Endothelial cell of umbilical vein (primary cell): ENCODE measurements around the gene MECR. TPM values are rescaled to one million over a fixed set of nuclear protein-coding genes. Genes with fewer than 3 reads are reported as not detected.

Experiments
- BruUV-seq: library from RNA; stranded (reverse); fragments of 400-500 nt; replicated peaks from 2 replicates; lab custom pipeline; 2021; lab: Mats Ljungman, UMichigan
- CTCF ChIA-PET: fragments of 300-600, 350-600 bp; sonication (Branson Sonifier 250); formaldehyde crosslinking; loops from one replicate; lab custom pipeline; 2021; ENCODE audit warnings: antibody characterized with exemption, inconsistent platforms; lab: Charles Lee
- POLR2A ChIA-PET: fragments of 300-600, 350-600 bp; sonication (Branson Sonifier 250); formaldehyde crosslinking; loops from one replicate; lab custom pipeline; 2021; ENCODE audit warnings: antibody characterized with exemption, inconsistent platforms; lab: Charles Lee
- DNase-seq: peaks from one replicate; pipeline ENCODE4 v3.0.0-alpha.2; 2011; ENCODE audit warnings: low read depth, low spot score
- FAIRE-seq: peaks from 2 replicates; lab custom pipeline; 2011; peaks lifted over from hg19 to GRCh38; lab: Jason Lieb, UNC
- H2AFZ ChIP-seq: 2 replicates; pipeline ENCODE4 v1.6.0; 2012; ENCODE audit warnings: low read depth, low read length, control low read depth, inconsistent platforms
- H3K27ac ChIP-seq: 2 replicates; pipeline ENCODE4 v1.5.1; 2011; ENCODE audit warnings: low read depth, mild to moderate bottlenecking, control low read depth, low read length, moderate library complexity; ENCODE audit not compliant: insufficient read depth
- H3K27me3 ChIP-seq, 2 experiments: 2 replicates each; pipeline versions ENCODE4 v1.6.0 to v1.6.1; 2011; ENCODE audit warnings: low read length in 2 of 2, mixed read lengths in 1 of 2; ENCODE audit not compliant: control insufficient read depth in 2 of 2, insufficient read depth in 2 of 2
- H3K36me3 ChIP-seq, 2 experiments: 2 replicates in 1 of 2; 3 replicates in 1 of 2; pipeline ENCODE4 v1.5.1; 2011; ENCODE audit warnings: low read length in 2 of 2, mild to moderate bottlenecking in 1 of 2, moderate library complexity in 1 of 2; ENCODE audit not compliant: control insufficient read depth in 2 of 2, insufficient read depth in 2 of 2; ENCODE audit errors: extremely low read depth in 1 of 2
- H3K4me1 ChIP-seq: 3 replicates; pipeline ENCODE4 v1.5.1; 2011; ENCODE audit warnings: mild to moderate bottlenecking, low read length; ENCODE audit not compliant: control insufficient read depth, insufficient read depth; ENCODE audit errors: extremely low read depth
- H3K4me2 ChIP-seq: 2 replicates; pipeline ENCODE4 v1.6.1; 2011; ENCODE audit warnings: low read length, control low read depth, mixed read lengths; ENCODE audit not compliant: insufficient read depth
- H3K4me3 ChIP-seq, 3 experiments: fragments of 200-600 bp in 1 of 3; sonication (generic), shearing (Covaris generic) in 1 of 3; replicated peaks in 1 of 3; 2 replicates each; pipeline ENCODE4 v1.5.1; 2011 to 2016; ENCODE audit warnings: control low read depth in 3 of 3, low read length in 3 of 3, mild to moderate bottlenecking in 2 of 3, inconsistent platforms in 1 of 3, low read depth in 1 of 3, moderate library complexity in 1 of 3; ENCODE audit not compliant: insufficient read depth in 1 of 3
- H3K79me2 ChIP-seq: 2 replicates; pipeline ENCODE4 v1.6.0; 2012; ENCODE audit warnings: low read length, inconsistent platforms; ENCODE audit not compliant: control insufficient read depth, insufficient read depth
- H3K9ac ChIP-seq: replicated peaks from 2 replicates; pipeline ENCODE3; 2011; ENCODE audit warnings: low read length, control low read depth; ENCODE audit not compliant: insufficient read depth; ENCODE audit errors: extremely low read depth
- H3K9me1 ChIP-seq: replicated peaks from 3 replicates; pipeline ENCODE4 v1.6.0; 2011; ENCODE audit warnings: mild to moderate bottlenecking, low read length; ENCODE audit not compliant: control insufficient read depth, insufficient read depth; ENCODE audit errors: extremely low read depth
- H3K9me3 ChIP-seq: replicated peaks from 2 replicates; pipeline ENCODE4 v1.5.1; 2012; ENCODE audit warnings: low read length, inconsistent platforms; ENCODE audit not compliant: control insufficient read depth, insufficient read depth
- H4K20me1 ChIP-seq: replicated peaks from 2 replicates; pipeline ENCODE3; 2011; ENCODE audit warnings: mild to moderate bottlenecking, low read length; ENCODE audit not compliant: control insufficient read depth, insufficient read depth; ENCODE audit errors: extremely low read depth
- JUN ChIP-seq: IDR thresholded peaks from 2 replicates; pipeline ENCODE4 v1.6.1; 2011; ENCODE audit warnings: borderline replicate concordance, low read depth; ENCODE audit not compliant: insufficient read length, insufficient read depth
- POLR2A ChIP-seq: IDR thresholded peaks from 2 replicates; pipeline ENCODE4 v1.6.1; 2012; ENCODE audit warnings: low read depth, mild to moderate bottlenecking, control low read depth, low read length
- dilution Hi-C: fragments of 300-500 bp; cut with MboI; formaldehyde crosslinking; loops from one replicate; pipeline ENCODE4 v1.15.0; 2019; ENCODE audit warnings: low sequenced_read_pairs; ENCODE audit not compliant: extremely low pct_ligation_motif_present
- intact Hi-C: fragments of 100-400 bp; cut with micrococcal nuclease; formaldehyde crosslinking; loops from one replicate; pipeline ENCODE4 v1.10.0; 2022
- polyA plus RNA-seq, 4 experiments: library from polyadenylated mRNA; depleted of rRNA in 3 of 4; stranded (reverse) in 3 of 4; unstranded in 1 of 4; fragments of >200 nt; gene quantifications; 2 replicates each; pipeline versions ENCODE4 v1.2.1 to v1.2.3, GENCODE V29; 2011 to 2012; ENCODE audit warnings: missing spikeins in 1 of 4
- total RNA-seq: library from RNA; stranded (reverse); gene quantifications from 2 replicates; pipeline ENCODE4 v1.2.3, GENCODE V29; 2021

The MECR gene
- total and polyA plus RNA-seq, 2 donors (not counting 3 experiments of a cell fraction or from before 2014, with no cell fraction given) = 24.6 to 30.1 TPM

DNA sequence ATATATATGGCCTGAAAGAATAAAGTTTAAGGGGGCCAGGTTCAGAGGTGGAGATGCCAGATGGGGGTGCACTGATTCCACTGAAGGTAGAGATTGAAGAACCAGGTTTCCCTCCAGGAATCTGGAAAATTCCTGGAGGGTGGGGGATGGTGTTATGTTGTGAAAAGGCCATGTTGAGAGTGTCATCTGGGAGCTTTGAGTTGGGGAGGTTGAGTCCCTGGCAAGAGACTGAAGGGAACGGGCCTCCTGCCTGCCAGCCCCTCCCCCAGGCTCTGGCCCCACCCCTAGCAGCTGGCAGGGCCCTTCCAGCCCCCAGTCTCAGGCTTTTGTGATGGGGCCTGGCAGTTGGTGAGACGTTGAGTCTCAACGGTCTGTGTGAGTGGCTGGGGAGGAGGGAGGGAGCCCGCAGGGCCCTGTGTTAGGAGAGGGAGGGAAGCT is 9.7 kb upstream of the MECR start:
- no peaks in the 10 kb centered on the region for H3K9me3 ChIP-seq
- no peak for TF ChIP-seq JUN
- no peaks in the 10 kb centered on the region for H3K36me3 ChIP-seq
- H3K79me2 ChIP-seq = no peaks in the 10 kb centered on the region
- FAIRE-seq = no peak
- peaks cover 16% of the 10 kb centered on the region for H3K4me1 ChIP-seq
- no peak overlapping the region for H3K9ac ChIP-seq
- dilution Hi-C loops (loop anchor here (25.0 kb wide), 1 partner anchor 847 kb away; no protein-coding TSS in a partner anchor), intact Hi-C loops (no loop called here)
- no peak for DNase-seq
- no peak overlapping the region for H3K4me3 ChIP-seq
- H2AFZ ChIP-seq = no peak overlapping the region
- no peaks in the 10 kb centered on the region for H4K20me1 ChIP-seq
- ChIA-PET CTCF (interaction anchor here (1.2 to 1.8 kb wide), 2 partner anchors 871 to 1140 kb away, joined by 3 to 4 read pairs; no protein-coding TSS in a partner anchor), POLR2A (no interaction called here)
- H3K27me3 ChIP-seq = peaks cover 29 to 34% of the 10 kb centered on the region in 2 experiments
- BruUV-seq = no TSS peak
- no peaks in the 10 kb centered on the region for H3K9me1 ChIP-seq
- H3K4me2 ChIP-seq = no peak overlapping the region
- H3K27ac ChIP-seq = no peak overlapping the region

GRCh38 chr1:29239142-29239541 is 8.4 kb upstream of the MECR start:
- Histone ChIP-seq H4K20me1 (no peaks in the 10 kb centered on the region), H3K9me3 (no peaks in the 10 kb centered on the region), H2AFZ (no peak overlapping the region), H3K4me3 (no peak overlapping the region), H3K4me2 (no peak overlapping the region), H3K9me1 (no peaks in the 10 kb centered on the region), H3K79me2 (no peaks in the 10 kb centered on the region), H3K4me1 (peaks cover 16% of the 10 kb centered on the region), H3K27ac (no peak overlapping the region), H3K36me3 (no peaks in the 10 kb centered on the region), H3K9ac (no peak overlapping the region), H3K27me3 (peaks cover 31 to 34% of the 10 kb centered on the region in 2 experiments)
- ChIA-PET POLR2A (interaction anchor here (0.6 kb wide), 1 partner anchor 1469 kb away, joined by 5 read pairs; no protein-coding TSS in a partner anchor), CTCF (interaction anchor here (0.7 to 1.6 kb wide), 3 partner anchors 93 to 1469 kb away, joined by 3 to 4 read pairs (median 3); no protein-coding TSS in a partner anchor)
- BruUV-seq = no TSS peak
- dilution Hi-C loops = loop anchor here (25.0 kb wide), 1 partner anchor 848 kb away; no protein-coding TSS in a partner anchor
- DNase-seq (no peak), FAIRE-seq (no peak)
- TF ChIP-seq POLR2A = no peak
- intact Hi-C loops = loop anchor here (5.0 kb wide), 2 partner anchors 143 to 213 kb away; no protein-coding TSS in a partner anchor
